Neutrophil (primary cell): ENCODE results near the gene TSPAN10.
A peak's percentile ranks its signal among the peaks of the same experiment; 100 is the strongest.

Source experiments
- H3K27ac ChIP-seq: fragments of 200-600 bp; sonication (generic); 2 replicates; pipeline ENCODE4 v1.5.1; 2016; ENCODE audit warnings: mild to moderate bottlenecking, moderate library complexity
- H3K27me3 ChIP-seq: fragments of 200-600 bp; sonication (generic); 2 replicates; pipeline ENCODE4 v1.6.0; 2016; ENCODE audit warnings: mild to moderate bottlenecking
- H3K36me3 ChIP-seq: fragments of 200-600 bp; sonication (generic); 2 replicates; pipeline ENCODE4 v1.5.1; 2017
- H3K4me1 ChIP-seq, 2 experiments: fragments of 200-600 bp in 1 of 2; sonication (generic) in 1 of 2; 1 replicate in 1 of 2; 2 replicates in 1 of 2; pipeline versions ENCODE4 v1.5.1 to v1.6.1; 2013 to 2016; ENCODE audit warnings: low read depth in 1 of 2, low read length in 1 of 2, mild to moderate bottlenecking in 1 of 2, moderate library complexity in 1 of 2; ENCODE audit not compliant: control insufficient read depth in 1 of 2, insufficient read depth in 1 of 2
- H3K4me3 ChIP-seq, 2 experiments: fragments of 200-600 bp in 1 of 2; sonication (generic) in 1 of 2; 1 replicate in 1 of 2; 2 replicates in 1 of 2; pipeline ENCODE4 v1.5.1; 2013 to 2016; ENCODE audit warnings: low read depth in 1 of 2, low read length in 1 of 2, mild to moderate bottlenecking in 1 of 2, moderate library complexity in 1 of 2
- H3K9me3 ChIP-seq: fragments of 200-600 bp; sonication (generic); 2 replicates; pipeline ENCODE4 v1.5.1; 2016
- CTCF ChIP-seq: fragments of 200-600 bp; sonication (generic); IDR thresholded peaks from 2 replicates; pipeline ENCODE4 v1.5.1; 2016; ENCODE audit warnings: antibody characterized with exemption

TSPAN10 gene

GRCh38 chr17:81666092-81666341, 29.0 kb downstream of the TSPAN10 start:
- Histone ChIP-seq H3K4me1 (peaks cover 28 to 30% of the 10 kb centered on the region in 2 experiments), H3K27me3 (no peaks in the 10 kb centered on the region)
- no peak for TF ChIP-seq CTCF

GRCh38 chr17:81666342-81667191, 29.6 kb downstream of the TSPAN10 start, which contains the start of the genes CCDC137 and OXLD1:
CCDC137 (plus strand) TSS chr17:81666737; CDS start chr17:81666767, 30 bp downstream.
OXLD1 (minus strand) TSS chr17:81666605; CDS start chr17:81666577, 28 bp downstream.
- peak within 1 kb of the TSS; percentile 89 for H3K27ac ChIP-seq
- H3K27me3 ChIP-seq = no peaks in the 10 kb centered on the region
- peaks cover 28 to 30% of the 10 kb centered on the region in 2 experiments for H3K4me1 ChIP-seq
- TF ChIP-seq CTCF = peak; percentile 31
- no peaks in the 10 kb centered on the region for H3K9me3 ChIP-seq
- H3K4me3 ChIP-seq = peak within 1 kb of the TSS; percentile 91 to 96
- H3K36me3 ChIP-seq = peaks cover 33% of the 10 kb centered on the region

More at GRCh38 chr17:81666092-81666341, 29.0 kb downstream of the TSPAN10 start:
- Histone ChIP-seq H3K4me3 (peak overlapping the region; percentile 91 to 96), H3K36me3 (peaks cover 27% of the 10 kb centered on the region), H3K27ac (peak overlapping the region; percentile 89), H3K9me3 (no peaks in the 10 kb centered on the region)

GRCh38 chr17:81667754-81668153, 30.8 kb downstream of the TSPAN10 start:
- no peak overlapping the region for H3K4me3 ChIP-seq

GRCh38 chr17:81672504-81672903, 35.5 kb downstream of the TSPAN10 start:
- no peak for TF ChIP-seq CTCF
- Histone ChIP-seq H3K27ac (no peak overlapping the region), H3K4me1 (peaks cover 9 to 10% of the 10 kb centered on the region in 2 experiments), H3K36me3 (peaks cover 59% of the 10 kb centered on the region), H3K9me3 (no peaks in the 10 kb centered on the region), H3K4me3 (no peak overlapping the region), H3K27me3 (no peaks in the 10 kb centered on the region)

More at GRCh38 chr17:81667754-81668153, 30.8 kb downstream of the TSPAN10 start:
- no peaks in the 10 kb centered on the region for H3K9me3 ChIP-seq
- H3K4me1 ChIP-seq = peaks cover 28 to 30% of the 10 kb centered on the region in 2 experiments
- no peak overlapping the region for H3K27ac ChIP-seq
- H3K36me3 ChIP-seq = peaks cover 45% of the 10 kb centered on the region
- no peak for TF ChIP-seq CTCF
- no peaks in the 10 kb centered on the region for H3K27me3 ChIP-seq

GRCh38 chr17:81672954-81673353, 36.0 kb downstream of the TSPAN10 start:
- H3K9me3 ChIP-seq = no peaks in the 10 kb centered on the region
- peaks cover 4 to 6% of the 10 kb centered on the region in 2 experiments for H3K4me1 ChIP-seq
- H3K4me3 ChIP-seq = no peak overlapping the region
- TF ChIP-seq CTCF = no peak
- no peak overlapping the region for H3K27ac ChIP-seq
- H3K36me3 ChIP-seq = peaks cover 59% of the 10 kb centered on the region
- H3K27me3 ChIP-seq = no peaks in the 10 kb centered on the region
